Measurements from ENCODE around the gene ISYNA1.

The ISYNA1 gene

GRCh38 chr19:18437491-18438330 lies at the start of gene ISYNA1:
TSS of gene ISYNA1 (minus strand) at chr19:18438133. CDS start at chr19:18437979, 154 bp downstream.
- in situ Hi-C loops (cut with HindIII; ENCODE audit: low sequenced_read_pairs): no loop called here

GRCh38 chr19:18486746-18487145 lies 48.8 kb upstream of the ISYNA1 start:
- in situ Hi-C loops (cut with HindIII; ENCODE audit: low sequenced_read_pairs): loop anchor here (5.0 kb wide), 1 partner anchor 56 kb away; the partner anchor contains the start of gene FKBP8

GRCh38 chr19:18484992-18485391 lies 47.1 kb upstream of the ISYNA1 start:
- in situ Hi-C loops (cut with HindIII; ENCODE audit: low sequenced_read_pairs): loop anchor here (5.0 kb wide), 1 partner anchor 57 kb away; the partner anchor contains the start of gene FKBP8

- in situ Hi-C loops (cut with HindIII; ENCODE audit: low sequenced_read_pairs): no loop called here
Measured at GRCh38 chr19:18483119-18483890, 45.4 kb upstream of the ISYNA1 start.

GRCh38 chr19:18481505-18482222 lies 43.7 kb upstream of the ISYNA1 start:
- in situ Hi-C loops (cut with HindIII; ENCODE audit: low sequenced_read_pairs): no loop called here

GRCh38 chr19:18480006-18480691 lies 42.2 kb upstream of the ISYNA1 start:
- in situ Hi-C loops (cut with HindIII; ENCODE audit: low sequenced_read_pairs): no loop called here

- in situ Hi-C loops (cut with HindIII; ENCODE audit: low sequenced_read_pairs): no loop called here
Measured at GRCh38 chr19:18478545-18479311, 40.8 kb upstream of the ISYNA1 start.

GRCh38 chr19:18477974-18478373 lies 40.0 kb upstream of the ISYNA1 start:
- in situ Hi-C loops (cut with HindIII; ENCODE audit: low sequenced_read_pairs): no loop called here

GRCh38 chr19:18477042-18477779 lies 39.3 kb upstream of the ISYNA1 start:
- in situ Hi-C loops (cut with HindIII; ENCODE audit: low sequenced_read_pairs): no loop called here

GRCh38 chr19:18476507-18477041 lies 38.6 kb upstream of the ISYNA1 start:
- in situ Hi-C loops (cut with HindIII; ENCODE audit: low sequenced_read_pairs): no loop called here

GRCh38 chr19:18475762-18476331 lies 37.9 kb upstream of the ISYNA1 start:
- in situ Hi-C loops (cut with HindIII; ENCODE audit: low sequenced_read_pairs): no loop called here

GRCh38 chr19:18475004-18475453 lies 37.1 kb upstream of the ISYNA1 start:
- in situ Hi-C loops (cut with HindIII; ENCODE audit: low sequenced_read_pairs): no loop called here

GRCh38 chr19:18474366-18474887 lies 36.5 kb upstream of the ISYNA1 start:
- in situ Hi-C loops (cut with HindIII; ENCODE audit: low sequenced_read_pairs): no loop called here

GRCh38 chr19:18473706-18474087 lies 35.8 kb upstream of the ISYNA1 start:
- in situ Hi-C loops (cut with HindIII; ENCODE audit: low sequenced_read_pairs): no loop called here

GRCh38 chr19:18473003-18473705 lies 35.2 kb upstream of the ISYNA1 start:
- in situ Hi-C loops (cut with HindIII; ENCODE audit: low sequenced_read_pairs): no loop called here

GRCh38 chr19:18470787-18471186 lies 32.9 kb upstream of the ISYNA1 start:
- in situ Hi-C loops (cut with HindIII; ENCODE audit: low sequenced_read_pairs): no loop called here

- in situ Hi-C loops (cut with HindIII; ENCODE audit: low sequenced_read_pairs): no loop called here
Measured at GRCh38 chr19:18469069-18469846, 31.3 kb upstream of the ISYNA1 start.
